Kidney (tissue), 14 donors: ENCODE measurements around the gene PANX1. TPM values are rescaled to one million over a fixed set of nuclear protein-coding genes. Genes with fewer than 3 reads are reported as not detected.
A peak's percentile ranks its signal among the peaks of the same experiment; 100 is the strongest.

Experiments used
- DNase-seq, 5 donors: peaks; one replicate each; pipeline ENCODE4 v3.0.0-alpha.2; 2013 to 2020
- FAIRE-seq: peaks from 2 replicates; lab custom pipeline; 2012; peaks lifted over from hg19 to GRCh38; lab: Jason Lieb, UNC
- H3K27ac ChIP-seq, 2 donors: one replicate each; pipeline ENCODE4 v1.7.0; 2013; ENCODE audit warnings: low read depth in 2 of 2, low read length in 2 of 2, inconsistent platforms in 1 of 2
- H3K27me3 ChIP-seq: one replicate; pipeline ENCODE4 v1.7.1; 2013; ENCODE audit warnings: low read length, inconsistent platforms; ENCODE audit not compliant: control insufficient read depth, insufficient read depth
- H3K36me3 ChIP-seq, 3 donors: one replicate each; pipeline versions ENCODE4 v1.7.0 to v1.7.1; 2013; ENCODE audit warnings: low read length in 3 of 3, control low read depth in 1 of 3, inconsistent platforms in 1 of 3; ENCODE audit not compliant: insufficient read depth in 3 of 3, control insufficient read depth in 2 of 3
- H3K4me1 ChIP-seq, 3 donors: one replicate each; pipeline versions ENCODE4 v1.7.0 to v1.7.1; 2013; ENCODE audit warnings: low read length in 3 of 3, inconsistent platforms in 1 of 3, low read depth in 1 of 3; ENCODE audit not compliant: control insufficient read depth in 2 of 3, insufficient read depth in 2 of 3
- H3K4me3 ChIP-seq, 3 donors: one replicate each; pipeline versions ENCODE4 v1.7.0 to v1.8.1; 2013; ENCODE audit warnings: low read length in 3 of 3, control low read depth in 1 of 3, inconsistent platforms in 1 of 3
- H3K9ac ChIP-seq, 3 donors: one replicate each; pipeline versions ENCODE4 v1.7.0 to v1.7.1; 2013; ENCODE audit warnings: low read length in 3 of 3, control low read depth in 1 of 3, inconsistent platforms in 1 of 3
- H3K9me3 ChIP-seq, 3 donors: one replicate each; pipeline versions ENCODE4 v1.7.0 to v1.7.1; 2013; ENCODE audit warnings: low read length in 3 of 3, control low read depth in 1 of 3, inconsistent platforms in 1 of 3; ENCODE audit not compliant: control insufficient read depth in 2 of 3, insufficient read depth in 1 of 3
- intact Hi-C: fragments of 100-400 bp; cut with DNase I; formaldehyde crosslinking; loops from one replicate; pipeline ENCODE4 v1.11.1; 2022
- polyA plus RNA-seq: library from polyadenylated mRNA; stranded (reverse); fragments of 350-450 nt; fragmentation: Illumina TruSeq; extraction: RNeasy Lipid Tissue Mini Kit (QIAGEN cat#74804); gene quantifications from one replicate; pipeline ENCODE4 v1.2.3, GENCODE V29; 2014; ENCODE audit warnings: low read depth, low replicate concordance; ENCODE audit not compliant: insufficient read depth
- total RNA-seq: library from RNA; stranded (reverse); fragmentation: NEBNext Ultra II Directional; extraction: Animal tissue kit (Norgen Biotek cat#: 25700); gene quantifications from one replicate; pipeline ENCODE4 v1.2.1, GENCODE V29; 2021
- TF ChIP-seq, protein P1 (sequence below): IDR thresholded peaks from 3 replicates; pipeline ENCODE4 v1.5.1; 2012; ENCODE audit warnings: mild to moderate bottlenecking, moderate library complexity, borderline replicate concordance; ENCODE audit not compliant: insufficient read depth; ENCODE audit errors: extremely low read depth
- donor health status: control.
- donor health status: control.
- donor health status: control.
- donor health status: control.
- donor health status: control.
- donor health status: DM: yes; HTN: yes; CAD: no.
- donor health status: Normal renal cell carcinoma (clear cell type).

The PANX1 gene
- total and polyA plus RNA-seq, 2 donors from 2014 or later, result 5.3 to 13.9 TPM

DNA sequence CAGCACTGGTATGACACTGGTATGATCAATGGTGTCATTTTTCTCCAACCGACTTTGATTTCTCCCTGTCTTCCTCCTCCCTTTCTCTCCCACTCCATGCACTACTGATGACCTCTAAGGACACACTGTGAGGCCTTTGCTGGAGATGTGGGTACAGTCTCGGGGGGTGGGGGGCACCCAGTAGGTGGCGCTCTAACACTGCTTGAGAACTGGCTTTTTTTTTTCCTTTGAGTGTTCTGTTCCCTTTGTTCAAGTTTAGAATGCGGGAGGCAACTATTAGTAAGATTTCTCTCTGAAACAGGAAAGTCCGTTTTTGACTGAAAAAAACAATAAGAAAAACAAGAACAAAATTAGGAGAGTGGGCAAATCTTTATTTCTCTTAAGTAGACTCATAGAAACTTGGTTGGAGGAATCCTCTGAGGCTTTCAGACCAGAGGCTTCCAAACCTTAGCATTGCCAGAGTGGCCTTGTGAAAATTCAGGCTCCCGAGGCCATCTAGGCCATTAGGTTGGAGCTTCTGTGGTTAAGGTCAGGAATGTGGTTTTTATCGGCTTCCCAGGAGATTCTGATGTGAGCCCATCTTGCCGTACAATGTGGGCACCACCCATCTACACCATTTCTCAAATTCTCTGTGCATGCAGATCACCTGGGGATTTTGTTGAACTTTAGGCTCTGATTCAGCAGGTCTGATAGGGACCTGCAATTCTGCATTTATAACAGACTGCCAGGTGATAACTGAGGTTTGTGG, 43.2 kb downstream of the PANX1 start:
- intact Hi-C loops, result no loop called here
- Histone ChIP-seq H3K9ac (no peak overlapping the region), H3K4me1 (no peaks in the 10 kb centered on the region), H3K27ac (no peak overlapping the region), H3K36me3 (no peaks in the 10 kb centered on the region), H3K4me3 (no peak overlapping the region), H3K9me3 (no peaks in the 10 kb centered on the region), H3K27me3 (no peaks in the 10 kb centered on the region)
- FAIRE-seq (no peak), DNase-seq (peak in 1 of 5 donors; percentile 44)
- TF ChIP-seq, protein P1, sequence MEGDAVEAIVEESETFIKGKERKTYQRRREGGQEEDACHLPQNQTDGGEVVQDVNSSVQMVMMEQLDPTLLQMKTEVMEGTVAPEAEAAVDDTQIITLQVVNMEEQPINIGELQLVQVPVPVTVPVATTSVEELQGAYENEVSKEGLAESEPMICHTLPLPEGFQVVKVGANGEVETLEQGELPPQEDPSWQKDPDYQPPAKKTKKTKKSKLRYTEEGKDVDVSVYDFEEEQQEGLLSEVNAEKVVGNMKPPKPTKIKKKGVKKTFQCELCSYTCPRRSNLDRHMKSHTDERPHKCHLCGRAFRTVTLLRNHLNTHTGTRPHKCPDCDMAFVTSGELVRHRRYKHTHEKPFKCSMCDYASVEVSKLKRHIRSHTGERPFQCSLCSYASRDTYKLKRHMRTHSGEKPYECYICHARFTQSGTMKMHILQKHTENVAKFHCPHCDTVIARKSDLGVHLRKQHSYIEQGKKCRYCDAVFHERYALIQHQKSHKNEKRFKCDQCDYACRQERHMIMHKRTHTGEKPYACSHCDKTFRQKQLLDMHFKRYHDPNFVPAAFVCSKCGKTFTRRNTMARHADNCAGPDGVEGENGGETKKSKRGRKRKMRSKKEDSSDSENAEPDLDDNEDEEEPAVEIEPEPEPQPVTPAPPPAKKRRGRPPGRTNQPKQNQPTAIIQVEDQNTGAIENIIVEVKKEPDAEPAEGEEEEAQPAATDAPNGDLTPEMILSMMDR, result peak; percentile 14

DNA sequence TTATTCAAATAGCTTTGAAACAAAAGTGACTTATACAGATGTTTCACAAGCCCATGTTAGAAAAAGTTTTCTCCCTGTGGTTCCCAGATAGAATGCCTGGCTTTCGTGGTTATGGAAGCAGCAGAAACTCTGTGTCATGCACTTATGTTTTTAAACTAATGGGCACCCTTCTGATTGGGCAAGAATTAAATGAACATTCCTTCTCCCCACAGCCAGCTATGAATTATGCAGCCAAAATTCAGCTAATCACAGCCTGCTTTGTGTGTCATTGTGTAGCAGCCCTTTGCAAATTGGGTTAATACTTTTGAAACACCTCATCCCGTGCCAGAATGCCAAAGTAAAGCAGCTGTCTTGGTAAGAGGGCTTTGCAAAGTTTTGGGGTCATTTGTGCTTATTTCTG, 46.9 kb downstream of the PANX1 start:
- TF ChIP-seq, protein P1, result no peak
- Histone ChIP-seq H3K9ac (no peak overlapping the region), H3K9me3 (no peaks in the 10 kb centered on the region), H3K36me3 (peaks cover 3 to 11% (median 9%) of the 10 kb centered on the region in 3 donors), H3K27ac (no peak overlapping the region), H3K27me3 (no peaks in the 10 kb centered on the region), H3K4me3 (no peak overlapping the region), H3K4me1 (no peaks in the 10 kb centered on the region)
- FAIRE-seq (no peak), DNase-seq (no peak)
- intact Hi-C loops, result no loop called here

DNA sequence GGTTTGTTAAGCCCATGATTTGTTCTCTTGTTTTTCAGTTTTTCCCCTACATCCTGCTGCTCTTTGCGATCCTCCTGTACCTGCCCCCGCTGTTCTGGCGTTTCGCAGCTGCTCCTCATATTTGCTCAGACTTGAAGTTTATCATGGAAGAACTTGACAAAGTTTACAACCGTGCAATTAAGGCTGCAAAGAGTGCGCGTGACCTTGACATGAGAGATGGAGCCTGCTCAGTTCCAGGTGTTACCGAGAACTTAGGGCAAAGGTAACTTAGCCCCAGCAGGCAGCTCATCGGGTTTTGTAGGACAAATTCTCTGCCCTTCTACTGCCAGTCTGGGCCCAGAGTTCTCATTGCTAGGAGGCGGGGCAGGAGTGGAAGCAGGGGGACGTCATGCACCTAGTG, 49.7 kb downstream of the PANX1 start:
- intact Hi-C loops, result no loop called here
- no peak for DNase-seq
- H3K36me3 ChIP-seq, result peaks cover 3 to 11% (median 11%) of the 10 kb centered on the region in 3 donors
- H3K4me1 ChIP-seq, result no peaks in the 10 kb centered on the region
- no peak overlapping the region for H3K9ac ChIP-seq
- no peaks in the 10 kb centered on the region for H3K27me3 ChIP-seq
- no peak for FAIRE-seq
- H3K9me3 ChIP-seq, result no peaks in the 10 kb centered on the region
- TF ChIP-seq, protein P1, result no peak
- no peak overlapping the region for H3K27ac ChIP-seq
- no peak overlapping the region for H3K4me3 ChIP-seq

DNA sequence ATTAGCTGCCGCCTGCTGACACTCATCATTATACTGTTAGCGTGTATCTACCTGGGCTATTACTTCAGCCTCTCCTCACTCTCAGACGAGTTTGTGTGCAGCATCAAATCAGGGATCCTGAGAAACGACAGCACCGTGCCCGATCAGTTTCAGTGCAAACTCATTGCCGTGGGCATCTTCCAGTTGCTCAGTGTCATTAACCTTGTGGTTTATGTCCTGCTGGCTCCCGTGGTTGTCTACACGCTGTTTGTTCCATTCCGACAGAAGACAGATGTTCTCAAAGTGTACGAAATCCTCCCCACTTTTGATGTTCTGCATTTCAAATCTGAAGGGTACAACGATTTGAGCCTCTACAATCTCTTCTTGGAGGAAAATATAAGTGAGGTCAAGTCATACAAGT, 51.1 kb downstream of the PANX1 start:
- no peak for DNase-seq
- peaks cover 3 to 11% (median 11%) of the 10 kb centered on the region in 3 donors for H3K36me3 ChIP-seq
- intact Hi-C loops, result no loop called here
- no peaks in the 10 kb centered on the region for H3K27me3 ChIP-seq
- TF ChIP-seq, protein P1, result no peak
- no peaks in the 10 kb centered on the region for H3K9me3 ChIP-seq
- peaks cover 0 to 2% (median 0%) of the 10 kb centered on the region in 3 donors for H3K4me1 ChIP-seq
- no peak overlapping the region for H3K9ac ChIP-seq
- no peak for FAIRE-seq
- no peak overlapping the region for H3K27ac ChIP-seq
- H3K4me3 ChIP-seq, result no peak overlapping the region
